HG02943 (cell line): ENCODE results near the gene SLC35E2B.

Experiments used
- ATAC-seq: cut with Tn5 transposase; IDR thresholded peaks from one replicate; pipeline ENCODE4 v1.9.1; 2021; ENCODE audit warnings: mild to moderate bottlenecking, low read depth, moderate library complexity; ENCODE audit not compliant: unreplicated experiment

The SLC35E2B gene

GRCh38 chr1:1615256-1616044 lies 77.1 kb downstream of the SLC35E2B start, which contains the start of gene MIB2:
MIB2 (plus strand) TSS chr1:1615500; CDS start chr1:1623453, 7,953 bp downstream.
- peak; percentile 70 for ATAC-seq

DNA sequence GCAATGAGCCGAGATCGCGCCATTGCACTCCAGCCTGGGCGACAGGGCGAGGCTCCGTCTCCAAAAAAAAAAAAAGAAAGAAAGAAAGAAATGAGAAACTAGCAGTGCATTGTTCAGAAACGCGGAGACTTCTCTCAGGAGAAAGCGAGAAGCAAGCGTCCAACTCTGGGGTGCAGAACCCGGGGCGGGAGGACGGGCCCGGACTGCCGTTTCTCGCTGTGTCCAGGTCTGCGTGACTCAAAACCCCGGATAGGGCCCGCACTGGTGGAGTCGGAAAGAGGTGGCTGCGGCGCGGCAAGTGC lies 77.7 kb downstream of the SLC35E2B start:
- ATAC-seq: no peak

- ATAC-seq: no peak
Measured at GRCh38 chr1:1614204-1614953, 78.2 kb downstream of the SLC35E2B start.

DNA sequence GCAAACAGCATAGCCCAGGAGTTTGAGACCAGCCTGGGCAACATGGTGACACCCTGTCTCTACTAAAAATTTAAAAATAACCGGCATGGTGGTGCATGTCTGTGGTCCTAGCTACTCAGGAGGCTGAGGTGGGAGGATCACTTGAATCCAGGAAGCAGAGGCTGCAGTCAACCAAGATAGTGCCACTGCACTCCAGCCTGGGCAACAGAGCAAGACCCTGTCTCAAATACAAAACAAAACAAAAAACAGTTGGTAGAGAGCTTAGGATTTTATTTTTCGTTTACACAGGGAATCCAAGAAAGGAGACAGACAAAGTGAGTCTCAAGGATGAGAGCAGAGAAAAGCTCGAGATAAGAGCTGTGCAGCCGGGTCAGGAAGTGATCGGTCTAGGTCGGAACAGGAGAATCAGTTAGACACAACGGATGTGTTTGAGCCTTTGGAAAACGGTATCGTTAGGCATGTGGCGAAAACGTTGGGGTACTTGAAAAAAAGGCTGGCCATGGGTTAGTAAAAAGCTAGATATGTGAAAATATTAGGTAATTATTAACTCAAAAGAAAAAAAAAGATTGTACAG lies 79.0 kb downstream of the SLC35E2B start:
- no peak for ATAC-seq

- no peak for ATAC-seq
Measured at GRCh38 chr1:1612104-1612400, 80.5 kb downstream of the SLC35E2B start.

GRCh38 chr1:1610796-1611195 lies 81.8 kb downstream of the SLC35E2B start:
- ATAC-seq: no peak

GRCh38 chr1:1609822-1610485 lies 82.6 kb downstream of the SLC35E2B start:
- ATAC-seq: no peak
